ENCODE results near the gene ZSCAN25.

GRCh38 chr7:99621271-99621670 is 4.5 kb downstream of the ZSCAN25 start:
- TF ChIP-seq CTCF (IDR thresholded peaks at IDR 0.05 in 8 of 11, conservative IDR thresholded peaks at IDR 0.05 in 3 of 11) (no peak), POLR2A (IDR thresholded peaks at IDR 0.05) (no peak)

Data from spleen (tissue), 7 donors.